GM21526 (cell line): ENCODE measurements around the gene MIX23.

Experiments
- ATAC-seq: cut with Tn5 transposase; IDR thresholded peaks from one replicate; pipeline ENCODE4 v1.9.1; 2021; ENCODE audit warnings: moderate library complexity; ENCODE audit not compliant: unreplicated experiment, low FRiP score

Gene MIX23

GRCh38 chr3:122382888-122383666, at the start of gene MIX23:
Gene MIX23, minus strand, starts transcription at chr3:122383231. Its CDS starts 7 bp downstream, at chr3:122383224.
- peak; percentile 38 for ATAC-seq

- ATAC-seq: no peak
Measured at GRCh38 chr3:122430371-122430770, 47.3 kb upstream of the MIX23 start.

GRCh38 chr3:122427857-122428471, 44.9 kb upstream of the MIX23 start:
- no peak for ATAC-seq

- ATAC-seq: no peak
Measured at GRCh38 chr3:122421836-122422235, 38.8 kb upstream of the MIX23 start.

- no peak for ATAC-seq
Measured at GRCh38 chr3:122421101-122421500, 38.1 kb upstream of the MIX23 start.

DNA sequence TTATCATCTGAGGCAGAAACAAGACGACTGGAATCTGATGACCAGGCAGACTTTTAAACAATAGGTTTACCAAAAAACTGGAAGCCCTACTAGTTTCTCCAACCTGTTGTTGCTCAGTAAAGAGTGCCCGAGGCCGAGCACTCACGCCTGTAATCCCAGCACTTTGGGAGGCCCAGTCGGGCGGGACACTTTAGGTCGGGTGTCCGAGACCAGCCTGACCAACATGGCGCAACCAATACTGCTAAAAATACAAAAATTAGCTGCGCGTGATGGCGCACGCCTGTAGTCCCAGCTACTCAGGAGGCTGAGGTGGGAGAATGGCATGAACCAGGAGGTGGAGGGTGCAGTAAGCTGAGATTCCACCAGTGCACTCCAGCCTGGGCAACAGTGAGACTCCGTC, 33.9 kb upstream of the MIX23 start:
- no peak for ATAC-seq

DNA sequence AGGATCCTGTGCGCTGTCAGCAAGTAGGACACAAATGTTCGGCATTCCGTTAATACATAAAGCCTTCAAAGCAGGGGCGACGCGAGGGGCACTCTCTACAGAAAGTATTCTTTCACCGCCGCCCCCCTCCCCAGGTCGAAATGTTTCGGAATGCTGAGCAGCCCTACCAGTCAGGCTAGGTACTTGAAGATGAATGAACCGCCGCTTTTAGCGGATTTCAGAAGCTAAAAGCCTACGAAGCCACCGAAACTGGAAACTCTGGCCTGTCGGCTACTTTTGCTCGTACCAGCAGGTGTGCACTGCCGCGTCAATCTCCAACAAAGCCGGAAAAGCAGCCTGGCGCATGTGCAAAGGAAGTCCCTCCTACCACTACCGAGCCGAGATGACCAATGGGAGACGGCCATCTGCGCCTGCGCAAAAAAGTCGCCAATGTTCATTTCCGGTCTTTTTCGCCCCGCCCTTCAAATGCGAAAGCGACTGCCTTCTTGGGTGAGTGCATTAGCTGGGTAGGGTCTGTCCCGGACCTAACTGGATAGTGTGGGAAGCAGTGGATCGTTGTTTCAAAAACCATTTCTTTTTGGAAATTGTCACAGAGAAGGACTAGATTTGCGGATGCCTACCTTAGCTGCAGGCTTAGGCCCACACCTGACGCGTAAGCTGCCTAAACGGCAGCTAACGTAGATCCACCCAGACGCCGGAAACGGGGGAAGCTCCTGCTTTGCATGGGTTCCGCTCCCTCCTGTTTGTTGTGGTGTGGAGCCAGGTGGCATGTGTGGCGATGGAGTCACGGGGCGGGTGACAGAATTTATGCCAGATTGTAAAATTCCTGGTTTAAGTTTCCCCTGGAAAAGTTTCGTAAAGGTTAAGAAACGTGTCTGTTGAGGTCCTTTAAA, 33.0 kb upstream of the MIX23 start, which contains the start of gene WDR5B:
Gene WDR5B, minus strand, starts transcription at position 301 of the 893 bp plus-strand sequence. CDS start 534 bp downstream, outside the sequence.
- peak; percentile 73 for ATAC-seq

GRCh38 chr3:122415104-122415744, 32.2 kb upstream of the MIX23 start:
- peak; percentile 56 for ATAC-seq

GRCh38 chr3:122414391-122414790, 31.4 kb upstream of the MIX23 start:
- no peak for ATAC-seq

GRCh38 chr3:122410639-122411038, 27.6 kb upstream of the MIX23 start:
- ATAC-seq: no peak

- ATAC-seq: no peak
Measured at GRCh38 chr3:122410111-122410510, 27.1 kb upstream of the MIX23 start.

- ATAC-seq: no peak
Measured at GRCh38 chr3:122409446-122409845, 26.4 kb upstream of the MIX23 start.

- no peak for ATAC-seq
Measured at GRCh38 chr3:122407946-122408345, 24.9 kb upstream of the MIX23 start.

GRCh38 chr3:122406198-122406597, 23.2 kb upstream of the MIX23 start:
- no peak for ATAC-seq

GRCh38 chr3:122405015-122405414, 22.0 kb upstream of the MIX23 start:
- no peak for ATAC-seq

GRCh38 chr3:122403489-122403888, 20.5 kb upstream of the MIX23 start:
- ATAC-seq: no peak

DNA sequence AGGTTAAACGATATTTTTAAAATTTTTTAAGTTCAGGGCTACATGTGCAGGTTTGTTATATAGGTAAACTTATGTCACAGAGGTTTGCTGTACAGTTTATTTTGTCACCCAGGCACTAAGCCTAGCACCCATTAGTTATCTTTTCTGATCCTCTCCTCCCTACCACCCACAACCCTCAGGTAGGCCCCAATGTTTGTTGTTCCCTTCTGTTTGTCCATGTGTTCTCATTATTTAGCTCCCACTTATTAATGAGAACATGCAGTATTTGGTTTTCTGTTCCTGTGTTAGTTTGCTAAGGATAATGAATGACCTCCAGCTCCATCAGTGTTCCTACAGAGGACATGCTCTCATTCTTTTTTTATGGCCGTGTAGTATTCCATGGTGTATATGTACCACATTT, 15.9 kb upstream of the MIX23 start:
- no peak for ATAC-seq

DNA sequence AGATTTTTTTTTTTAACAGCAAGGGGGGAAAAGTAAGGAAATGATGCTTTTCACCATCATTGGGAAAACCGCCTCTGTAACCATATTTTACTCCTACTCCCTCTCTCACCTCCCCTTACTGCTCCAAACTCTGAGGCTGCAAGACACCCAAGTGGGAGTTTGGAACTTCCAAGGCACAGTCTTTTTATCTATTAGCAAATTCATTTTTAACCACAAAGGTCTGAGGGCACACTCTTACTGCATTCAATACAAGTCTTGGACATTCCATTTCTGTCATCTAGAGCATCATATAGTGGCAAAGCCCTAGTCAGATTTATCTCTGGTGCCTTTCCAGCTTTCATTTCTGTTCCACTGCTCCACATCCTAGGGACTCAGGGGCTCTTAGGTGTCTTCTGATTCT, 14.2 kb upstream of the MIX23 start:
- no peak for ATAC-seq

DNA sequence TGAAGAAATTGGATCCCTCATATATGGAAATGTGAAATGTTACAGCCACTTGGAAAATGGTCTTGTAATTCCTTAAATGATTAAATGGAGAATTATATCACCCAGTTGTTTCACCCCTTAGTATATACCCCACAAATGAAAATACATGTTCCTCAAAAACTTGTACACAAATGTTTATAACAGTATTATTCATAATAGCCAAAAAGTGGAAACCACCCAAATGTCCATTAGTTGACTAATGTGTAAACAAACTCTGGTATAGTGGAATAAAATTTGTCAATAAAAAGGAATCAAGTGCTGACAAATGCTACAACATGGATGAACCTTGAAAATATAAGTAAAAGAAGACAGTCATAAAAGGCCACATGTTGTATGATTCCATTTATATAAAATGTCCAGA, 13.5 kb upstream of the MIX23 start:
- no peak for ATAC-seq

GRCh38 chr3:122395582-122395981, 12.6 kb upstream of the MIX23 start:
- no peak for ATAC-seq

DNA sequence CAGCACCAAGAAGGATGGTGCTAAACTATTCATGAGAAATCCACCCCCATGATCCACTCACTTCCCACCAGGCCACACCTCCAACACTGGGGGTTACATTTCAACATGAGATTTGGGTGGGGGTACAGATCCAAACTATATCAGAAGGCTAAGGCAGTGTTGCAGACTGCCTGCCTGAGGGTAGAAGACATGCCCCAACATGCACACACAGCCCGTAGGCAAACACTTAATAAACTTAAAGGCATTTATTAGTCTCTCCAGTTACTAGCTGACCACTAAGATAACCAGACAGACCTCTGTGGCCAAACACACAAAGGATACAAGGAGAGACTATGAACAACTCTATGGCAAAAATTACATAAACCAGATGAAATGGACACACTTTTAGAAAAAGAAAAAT, 11.1 kb upstream of the MIX23 start:
- no peak for ATAC-seq
